IPS-18a (cell line): ENCODE results near the gene TSLP.

Experiments
- H3K27ac ChIP-seq: one replicate; pipeline ENCODE4 v1.5.1; 2013; ENCODE audit warnings: low read length
- H3K27me3 ChIP-seq: one replicate; pipeline ENCODE4 v1.6.1; 2013; ENCODE audit warnings: mild to moderate bottlenecking, low read length; ENCODE audit not compliant: control insufficient read depth, insufficient read depth
- H3K36me3 ChIP-seq: one replicate; pipeline ENCODE4 v1.6.1; 2013; ENCODE audit warnings: low read depth, low read length; ENCODE audit not compliant: control insufficient read depth
- H3K4me1 ChIP-seq: one replicate; pipeline ENCODE4 v1.6.1; 2013; ENCODE audit warnings: low read depth, low read length; ENCODE audit not compliant: control insufficient read depth
- H3K4me3 ChIP-seq: one replicate; pipeline ENCODE4 v1.5.1; 2013; ENCODE audit warnings: low read length
- H3K9ac ChIP-seq: one replicate; pipeline ENCODE4 v1.6.1; 2013; ENCODE audit warnings: mild to moderate bottlenecking, low read length, moderate library complexity
- H3K9me3 ChIP-seq: one replicate; pipeline ENCODE4 v1.6.1; 2013; ENCODE audit warnings: low read depth, low read length; ENCODE audit not compliant: control insufficient read depth

TSLP gene

DNA sequence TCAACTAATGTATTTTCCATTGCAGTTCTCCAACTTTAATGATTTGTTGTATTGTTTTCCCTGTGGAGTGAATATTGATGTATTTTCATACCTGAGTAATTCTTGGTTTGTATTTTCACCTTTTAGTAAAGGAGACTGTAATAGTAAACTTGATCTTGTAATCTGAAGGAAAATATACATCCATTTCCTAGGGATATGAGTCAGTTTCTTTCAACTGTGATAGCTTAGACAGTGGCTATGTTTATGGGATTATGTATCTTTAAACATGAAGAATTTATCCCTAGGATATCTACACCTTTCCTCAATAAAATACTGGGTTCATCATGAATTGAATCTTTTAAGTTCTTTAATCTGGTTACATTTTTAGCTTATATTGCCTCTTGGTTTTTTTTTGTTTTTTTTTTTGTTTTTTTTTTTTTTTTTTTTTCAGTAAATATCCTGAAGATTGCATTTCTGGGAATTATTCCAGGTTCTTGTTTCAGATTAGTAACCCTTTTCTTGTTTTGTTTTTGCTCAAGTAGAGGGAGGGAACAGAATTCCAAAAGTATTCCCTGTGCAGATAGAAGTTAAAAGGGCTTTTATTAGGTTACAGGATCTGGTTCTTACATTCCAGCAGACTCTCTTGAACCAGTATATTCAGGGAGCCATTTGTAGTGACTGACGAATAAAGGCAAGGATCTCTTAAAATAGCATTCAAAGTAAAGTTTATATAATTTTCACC, 27.7 kb downstream of the TSLP start:
- Histone ChIP-seq H3K27ac (no peak overlapping the region), H3K27me3 (no peaks in the 10 kb centered on the region), H3K9me3 (no peaks in the 10 kb centered on the region), H3K9ac (no peak overlapping the region), H3K36me3 (peaks cover 83% of the 10 kb centered on the region), H3K4me1 (no peaks in the 10 kb centered on the region), H3K4me3 (no peak overlapping the region)

DNA sequence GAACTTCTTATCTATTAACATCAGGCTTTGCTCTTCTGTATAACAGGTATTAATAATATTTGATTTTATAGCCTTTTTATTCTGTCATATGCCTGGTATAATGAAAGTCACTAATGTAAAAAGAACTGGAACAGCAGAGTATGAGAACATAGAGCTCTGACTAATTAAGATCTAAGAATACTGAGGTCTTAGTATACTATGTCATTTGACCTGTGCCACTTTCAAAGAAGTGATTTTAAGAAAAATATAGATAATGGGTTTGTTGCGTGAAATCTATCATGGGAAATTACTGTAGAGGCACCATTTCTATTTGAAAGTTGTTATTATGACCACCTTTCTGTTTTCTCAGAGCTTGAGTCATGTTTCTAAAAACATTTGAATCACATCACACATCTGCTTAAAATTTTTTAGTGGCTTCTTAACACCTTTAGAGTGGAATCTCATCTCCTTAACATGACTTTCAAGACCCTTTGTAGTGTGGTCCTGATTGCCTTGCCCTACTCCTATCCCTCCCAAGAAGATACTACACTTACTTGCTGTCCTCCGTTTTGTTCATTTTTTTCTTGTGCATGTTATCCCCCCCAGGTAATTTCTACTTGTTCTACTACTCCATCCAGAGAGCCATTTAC, 34.9 kb downstream of the TSLP start:
- H3K4me1 ChIP-seq = no peaks in the 10 kb centered on the region
- no peak overlapping the region for H3K9ac ChIP-seq
- peaks cover 91% of the 10 kb centered on the region for H3K36me3 ChIP-seq
- H3K4me3 ChIP-seq = no peak overlapping the region
- no peaks in the 10 kb centered on the region for H3K9me3 ChIP-seq
- H3K27ac ChIP-seq = no peak overlapping the region
- H3K27me3 ChIP-seq = no peaks in the 10 kb centered on the region

GRCh38 chr5:111107371-111107770, 35.9 kb downstream of the TSLP start:
- Histone ChIP-seq H3K9ac (no peak overlapping the region), H3K9me3 (no peaks in the 10 kb centered on the region), H3K27me3 (no peaks in the 10 kb centered on the region), H3K27ac (no peak overlapping the region), H3K4me1 (no peaks in the 10 kb centered on the region), H3K36me3 (peaks cover 93% of the 10 kb centered on the region), H3K4me3 (no peak overlapping the region)

- no peak overlapping the region for H3K9ac ChIP-seq
- peaks cover 66% of the 10 kb centered on the region for H3K36me3 ChIP-seq
- peaks cover 16% of the 10 kb centered on the region for H3K4me1 ChIP-seq
These were observed 40.4 kb downstream of the TSLP start for GRCh38 chr5:111111956-111112355.

GRCh38 chr5:111113678-111114077, 42.2 kb downstream of the TSLP start:
- H3K27ac ChIP-seq = no peak overlapping the region
- no peak overlapping the region for H3K4me3 ChIP-seq
- peaks cover 56% of the 10 kb centered on the region for H3K36me3 ChIP-seq
- peaks cover 33% of the 10 kb centered on the region for H3K4me1 ChIP-seq
- no peaks in the 10 kb centered on the region for H3K9me3 ChIP-seq
- no peak overlapping the region for H3K9ac ChIP-seq
- no peaks in the 10 kb centered on the region for H3K27me3 ChIP-seq

More at GRCh38 chr5:111111956-111112355, 40.4 kb downstream of the TSLP start:
- Histone ChIP-seq H3K27me3 (no peaks in the 10 kb centered on the region), H3K9me3 (no peaks in the 10 kb centered on the region), H3K4me3 (no peak overlapping the region), H3K27ac (no peak overlapping the region)

- Histone ChIP-seq H3K9me3 (no peaks in the 10 kb centered on the region), H3K27ac (no peak overlapping the region), H3K4me1 (peaks cover 44% of the 10 kb centered on the region), H3K9ac (no peak overlapping the region), H3K4me3 (no peak overlapping the region), H3K36me3 (peaks cover 51% of the 10 kb centered on the region), H3K27me3 (no peaks in the 10 kb centered on the region)
These were observed 43.7 kb downstream of the TSLP start for GRCh38 chr5:111115229-111115628.

- Histone ChIP-seq H3K9ac (peak overlapping the region; percentile 2), H3K9me3 (no peaks in the 10 kb centered on the region), H3K4me3 (peak overlapping the region; percentile 44), H3K27me3 (no peaks in the 10 kb centered on the region), H3K27ac (peak overlapping the region; percentile 81), H3K4me1 (peaks cover 44% of the 10 kb centered on the region), H3K36me3 (peaks cover 51% of the 10 kb centered on the region)
These were observed 45.0 kb downstream of the TSLP start for GRCh38 chr5:111116550-111116949.

GRCh38 chr5:111117136-111117535, 45.6 kb downstream of the TSLP start:
- H3K9me3 ChIP-seq = no peaks in the 10 kb centered on the region
- H3K36me3 ChIP-seq = peaks cover 52% of the 10 kb centered on the region
- H3K4me3 ChIP-seq = peak overlapping the region; percentile 44
- H3K27me3 ChIP-seq = no peaks in the 10 kb centered on the region
- H3K27ac ChIP-seq = peak overlapping the region; percentile 81
- H3K4me1 ChIP-seq = peaks cover 44% of the 10 kb centered on the region
- H3K9ac ChIP-seq = peak overlapping the region; percentile 2

GRCh38 chr5:111119221-111119620, 47.7 kb downstream of the TSLP start:
- Histone ChIP-seq H3K4me1 (peaks cover 44% of the 10 kb centered on the region), H3K4me3 (no peak overlapping the region), H3K9ac (no peak overlapping the region), H3K9me3 (no peaks in the 10 kb centered on the region), H3K36me3 (peaks cover 55% of the 10 kb centered on the region), H3K27me3 (no peaks in the 10 kb centered on the region), H3K27ac (no peak overlapping the region)

DNA sequence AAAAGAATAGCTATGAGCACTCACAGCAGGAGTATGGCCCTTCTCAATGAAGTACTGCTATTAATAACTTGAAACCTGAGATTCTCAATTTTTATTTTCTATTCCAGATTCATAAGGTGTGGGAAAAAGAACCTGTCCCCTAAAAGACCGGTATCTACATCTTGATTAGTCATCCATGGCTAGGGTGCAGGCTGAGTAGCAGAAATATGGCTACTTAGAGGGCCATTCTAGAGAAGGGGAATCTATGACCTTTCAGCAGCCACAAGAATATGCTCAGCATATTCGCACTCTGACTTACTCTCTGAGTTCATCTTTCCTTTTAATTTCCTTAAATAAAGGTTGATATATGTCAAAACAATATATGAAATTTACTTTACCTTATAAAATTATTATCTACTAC, 48.3 kb downstream of the TSLP start:
- Histone ChIP-seq H3K27ac (no peak overlapping the region), H3K27me3 (no peaks in the 10 kb centered on the region), H3K9ac (no peak overlapping the region), H3K9me3 (no peaks in the 10 kb centered on the region), H3K4me1 (peaks cover 44% of the 10 kb centered on the region), H3K4me3 (no peak overlapping the region), H3K36me3 (peaks cover 56% of the 10 kb centered on the region)

DNA sequence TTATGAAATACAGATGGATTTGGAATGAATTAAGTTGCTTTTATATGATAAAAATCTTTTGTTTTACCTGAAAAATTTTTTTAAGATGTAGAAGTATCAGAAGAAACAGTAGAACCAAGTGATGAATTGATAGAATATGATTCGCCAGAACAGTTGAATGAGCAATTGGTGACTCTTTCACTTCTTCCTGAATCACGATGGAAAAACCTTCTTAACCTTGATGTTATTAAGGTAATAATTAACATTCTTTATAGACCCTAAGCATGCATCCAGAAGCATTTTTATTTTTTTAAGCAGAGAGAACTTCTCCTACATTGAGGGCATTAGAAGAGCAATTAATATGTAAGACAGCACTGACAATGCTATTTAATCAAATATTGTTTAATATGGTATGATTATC, 49.4 kb downstream of the TSLP start:
- H3K4me3 ChIP-seq = no peak overlapping the region
- peaks cover 37% of the 10 kb centered on the region for H3K4me1 ChIP-seq
- H3K9me3 ChIP-seq = no peaks in the 10 kb centered on the region
- H3K27me3 ChIP-seq = no peaks in the 10 kb centered on the region
- no peak overlapping the region for H3K9ac ChIP-seq
- H3K27ac ChIP-seq = no peak overlapping the region
- H3K36me3 ChIP-seq = peaks cover 64% of the 10 kb centered on the region

GRCh38 chr5:111121926-111122325, 50.4 kb downstream of the TSLP start:
- H3K4me3 ChIP-seq = no peak overlapping the region
- H3K9ac ChIP-seq = no peak overlapping the region
- H3K27ac ChIP-seq = no peak overlapping the region
- no peaks in the 10 kb centered on the region for H3K27me3 ChIP-seq
- H3K36me3 ChIP-seq = peaks cover 74% of the 10 kb centered on the region
- H3K9me3 ChIP-seq = no peaks in the 10 kb centered on the region
- peaks cover 33% of the 10 kb centered on the region for H3K4me1 ChIP-seq
